GM21528 (cell line): ENCODE data around the gene LRP2BP.
A peak's percentile ranks its signal among the peaks of the same experiment; 100 is the strongest.
"Not testable (repeated sequence)": the region's sequence is repeated elsewhere in the genome, so short reads cannot be mapped to it uniquely, and the experiment has no call there.

Source experiments
- ATAC-seq: cut with Tn5 transposase; IDR thresholded peaks from one replicate; pipeline ENCODE4 v1.9.1; 2021; ENCODE audit warnings: mild to moderate bottlenecking, moderate library complexity; ENCODE audit not compliant: unreplicated experiment, low FRiP score

Gene LRP2BP

GRCh38 chr4:185332575-185333464, 62.9 kb downstream of the LRP2BP start:
- peak; percentile 69 for ATAC-seq

DNA sequence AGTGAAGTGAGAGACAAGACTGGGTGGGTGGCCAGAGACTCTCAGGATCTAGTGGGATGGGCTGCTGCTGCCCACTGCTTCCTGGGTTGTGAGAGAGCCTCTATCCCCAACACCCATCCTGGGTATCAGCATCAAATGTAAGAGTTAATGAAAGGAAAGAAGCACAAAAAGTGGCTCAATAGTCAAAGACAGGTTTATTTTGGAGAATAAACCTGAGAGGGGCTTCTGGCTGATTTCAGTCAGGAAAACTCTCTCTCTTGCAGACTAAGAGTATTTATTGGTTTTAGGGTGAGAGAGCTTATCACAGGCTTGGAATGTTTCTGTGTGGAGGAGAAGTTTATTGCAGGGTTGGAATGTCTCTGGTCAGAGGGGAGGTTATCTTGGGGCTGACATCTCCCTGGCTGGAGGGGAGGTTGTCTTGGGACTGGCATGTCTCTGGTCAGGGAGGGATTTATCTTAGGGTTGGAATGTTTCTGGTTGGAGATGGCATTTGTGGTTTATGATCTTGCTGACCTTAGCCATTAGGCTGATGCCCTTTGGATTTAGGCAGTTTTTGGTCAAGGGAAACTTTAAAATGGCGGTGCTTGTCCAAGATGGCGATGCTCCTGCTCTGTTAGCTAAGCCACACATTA, 65.7 kb downstream of the LRP2BP start:
- not testable (repeated sequence) for ATAC-seq

DNA sequence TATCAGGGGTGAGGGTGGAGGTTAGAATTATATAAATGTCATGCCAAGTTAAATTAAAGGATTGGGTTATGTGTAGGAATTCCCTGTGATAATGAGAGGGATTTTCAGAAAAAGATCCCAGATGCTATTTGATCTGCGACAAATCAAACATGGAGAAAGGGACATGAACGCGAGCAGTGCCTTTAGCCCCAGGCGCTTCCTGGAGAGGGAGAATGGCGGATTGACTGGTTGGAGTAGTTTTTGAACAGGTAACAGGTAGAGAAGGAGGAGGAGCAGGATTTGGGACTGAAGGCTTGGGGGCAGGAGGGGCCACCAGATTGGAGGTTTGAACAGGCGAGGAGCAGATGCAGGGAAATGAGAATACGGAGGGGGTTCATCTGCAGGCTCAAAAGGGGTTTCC, 67.1 kb downstream of the LRP2BP start:
- no peak for ATAC-seq

DNA sequence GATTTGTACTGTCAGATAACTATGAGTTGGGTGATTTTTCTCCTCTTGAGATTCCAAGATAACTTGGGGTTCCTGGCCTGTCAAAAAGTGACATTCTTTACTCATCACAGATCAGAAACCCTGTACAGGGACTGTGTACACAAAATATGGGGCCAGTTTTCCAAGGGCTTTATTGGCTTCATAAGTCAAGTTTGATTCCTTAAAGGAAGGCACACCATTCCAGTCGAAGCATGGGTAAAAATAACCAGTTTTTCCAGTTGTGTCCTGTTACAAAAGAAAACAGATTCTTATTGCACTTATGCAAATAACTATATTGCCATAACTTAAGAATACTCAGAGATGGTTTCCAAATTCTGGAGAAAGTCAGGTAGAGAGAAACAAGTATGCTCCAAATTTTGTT, 70.0 kb downstream of the LRP2BP start:
- ATAC-seq, result not testable (repeated sequence)

DNA sequence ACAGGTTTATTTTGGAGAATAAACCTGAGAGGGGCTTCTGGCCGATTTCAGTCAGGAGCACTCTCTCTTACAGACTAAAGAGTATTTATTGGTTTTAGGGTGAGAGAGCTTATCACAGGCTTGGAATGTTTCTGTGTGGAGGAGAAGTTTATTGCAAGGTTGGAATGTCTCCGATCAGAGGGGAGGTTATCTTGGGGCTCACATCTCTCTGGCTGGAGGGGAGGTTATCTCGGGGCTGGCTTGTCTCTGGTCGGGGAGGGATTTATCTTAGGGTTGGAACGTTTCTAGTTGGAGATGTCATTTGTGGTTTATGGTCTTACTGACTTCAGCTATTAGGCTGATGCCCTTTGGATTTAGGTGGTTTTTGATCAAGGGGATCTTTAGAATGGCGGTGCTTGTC, 71.4 kb downstream of the LRP2BP start:
- ATAC-seq, result not testable (repeated sequence)

DNA sequence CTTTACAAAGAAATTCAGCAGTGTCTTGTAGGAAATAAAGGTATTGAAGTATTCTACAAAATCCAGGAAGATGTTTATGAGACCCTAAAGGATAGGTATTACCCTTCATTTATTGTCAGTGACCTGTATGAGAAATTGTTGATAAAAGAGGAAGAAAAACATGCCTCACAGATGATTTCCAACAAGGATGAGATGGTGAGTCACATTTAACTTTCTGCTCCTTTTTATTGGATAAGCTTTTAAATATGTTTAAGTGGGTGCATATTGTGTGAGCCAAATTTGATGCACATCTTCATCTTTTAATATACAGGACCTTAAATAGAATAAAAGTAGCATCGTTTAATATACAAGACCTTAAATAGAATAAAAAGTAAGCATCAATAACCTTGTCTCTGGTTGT, 72.1 kb downstream of the LRP2BP start:
- ATAC-seq, result no peak

GRCh38 chr4:185322803-185323202, 72.9 kb downstream of the LRP2BP start:
- no peak for ATAC-seq

DNA sequence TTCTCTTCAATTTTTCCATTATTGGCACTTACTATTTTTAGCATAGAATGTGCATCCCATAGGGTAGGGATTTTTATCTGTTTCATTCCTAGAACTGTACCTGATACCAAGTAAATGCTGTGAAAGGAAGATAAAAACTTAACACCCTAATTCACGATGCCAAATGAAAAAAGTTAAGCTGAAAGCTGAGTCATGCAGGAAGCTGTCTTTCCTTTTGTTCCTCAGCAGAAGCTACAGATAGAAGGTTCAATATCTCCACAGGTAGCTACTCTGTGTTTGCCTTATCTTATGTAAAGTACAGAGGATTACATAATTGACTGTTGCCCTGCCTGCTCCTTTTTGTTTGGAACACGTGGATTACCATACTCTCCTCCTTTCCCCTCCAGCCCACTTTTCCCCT, 77.0 kb downstream of the LRP2BP start:
- no peak for ATAC-seq

- ATAC-seq, result no peak
Measured at GRCh38 chr4:185317880-185318279, 77.8 kb downstream of the LRP2BP start.

- ATAC-seq, result not testable (repeated sequence)
Measured at GRCh38 chr4:185317462-185317861, 78.3 kb downstream of the LRP2BP start.
